ENCODE data around the gene RSPO4.

DNA sequence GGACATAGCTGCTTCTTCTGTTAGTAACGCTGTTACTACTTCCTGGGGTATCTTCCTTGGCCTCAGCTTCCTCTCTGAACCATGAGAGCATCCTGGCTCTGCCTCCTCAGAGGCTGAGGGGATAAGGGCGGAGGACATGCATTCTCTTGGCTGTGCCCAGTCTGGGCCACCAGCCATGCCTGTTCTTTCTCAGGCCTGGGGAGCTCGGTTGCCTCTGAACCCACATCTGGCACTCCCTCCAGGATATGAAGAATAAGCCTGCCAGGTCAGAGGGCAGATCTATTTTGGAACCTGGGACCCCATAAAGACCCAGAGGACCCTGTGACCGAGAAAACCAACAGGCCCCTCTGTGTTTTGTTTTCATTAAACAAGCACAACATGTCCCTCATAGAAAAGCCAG, 79.3 kb downstream of the RSPO4 start:
- TF ChIP-seq EZH2 (IDR thresholded peaks at IDR 0.05; ENCODE audit: low read length) (no peak), CTCF (optimal IDR thresholded peaks at IDR 0.05 in 1 of 3, IDR thresholded peaks at IDR 0.05 in 1 of 3, conservative IDR thresholded peaks at IDR 0.05 in 1 of 3; ENCODE audit: extremely low read depth in 1 of 3, insufficient read depth in 2 of 3, low read length in 3 of 3) (no peak)

All from keratinocyte (primary cell).